HG02973 (cell line): ENCODE measurements around the gene TRIM24.

Experiments used
- ATAC-seq: cut with Tn5 transposase; IDR thresholded peaks from one replicate; pipeline ENCODE4 v1.9.1; 2021; ENCODE audit warnings: moderate library complexity; ENCODE audit not compliant: unreplicated experiment

The TRIM24 gene

GRCh38 chr7:138613630-138614029, 153.6 kb downstream of the TRIM24 start:
- no peak for ATAC-seq

GRCh38 chr7:138616085-138616484, 156.0 kb downstream of the TRIM24 start:
- no peak for ATAC-seq

GRCh38 chr7:138618506-138618905, 158.4 kb downstream of the TRIM24 start:
- ATAC-seq: no peak

GRCh38 chr7:138618933-138619332, 158.9 kb downstream of the TRIM24 start:
- ATAC-seq: no peak

- no peak for ATAC-seq
These were observed 162.8 kb downstream of the TRIM24 start for GRCh38 chr7:138622841-138623240.

GRCh38 chr7:138625084-138625848, 165.2 kb downstream of the TRIM24 start:
- ATAC-seq: no peak

- peak; percentile 59 for ATAC-seq
These were observed 165.8 kb downstream of the TRIM24 start for GRCh38 chr7:138625849-138626230.

- ATAC-seq: no peak
These were observed 166.8 kb downstream of the TRIM24 start for GRCh38 chr7:138626846-138627245.

GRCh38 chr7:138627361-138627760, 167.3 kb downstream of the TRIM24 start:
- no peak for ATAC-seq

GRCh38 chr7:138630059-138630610, 170.1 kb downstream of the TRIM24 start:
- no peak for ATAC-seq

- no peak for ATAC-seq
These were observed 172.3 kb downstream of the TRIM24 start for GRCh38 chr7:138632384-138632783.

- ATAC-seq: no peak
These were observed 173.0 kb downstream of the TRIM24 start for GRCh38 chr7:138632826-138633602.
